Stimulated activated CD4-positive, alpha-beta T cell treated with anti-CD3 and anti-CD28 coated beads, Interleukin-12 subunit alpha, Interleukin-12 subunit beta, amount 100 ng/mL, for 24 hours (primary cell): Measurements from ENCODE around the gene PSMB7.

Source experiments
- DNase-seq, 2 experiments: peaks; one replicate each; pipeline ENCODE4 v3.0.0-alpha.2; 2020; ENCODE audit warnings: low read depth in 2 of 2

The PSMB7 gene

DNA sequence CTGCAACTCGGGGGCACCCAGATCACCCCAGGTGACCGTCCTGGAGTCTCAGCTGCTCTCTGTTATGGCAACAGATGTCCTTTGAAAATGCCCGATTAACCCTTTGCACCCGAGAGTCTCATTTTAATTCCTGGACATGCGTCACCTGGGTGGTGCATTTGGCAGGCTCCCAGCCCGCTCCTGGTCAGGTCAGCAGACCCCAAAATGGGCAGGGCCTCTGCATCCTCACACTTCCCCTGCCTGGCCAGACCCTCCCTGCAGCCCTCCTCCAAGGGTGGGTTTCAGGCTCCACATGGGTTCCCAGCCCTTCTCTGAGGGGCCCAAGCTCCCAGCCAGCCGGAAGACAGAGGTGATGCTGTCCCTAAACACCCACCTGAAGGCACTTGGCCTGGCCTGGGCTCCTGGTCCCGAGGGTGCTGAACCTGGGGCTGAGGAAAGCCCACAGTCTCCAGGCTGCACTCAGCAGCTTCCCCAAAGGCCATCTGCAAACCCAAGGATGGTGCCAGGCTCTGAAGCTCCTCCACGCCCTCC is 69.4 kb downstream of the PSMB7 start:
- no peak for DNase-seq

- no peak for DNase-seq
Observed at GRCh38 chr9:124345063-124345462, 70.2 kb downstream of the PSMB7 start.

GRCh38 chr9:124344291-124345050 is 70.8 kb downstream of the PSMB7 start:
- DNase-seq = no peak

DNA sequence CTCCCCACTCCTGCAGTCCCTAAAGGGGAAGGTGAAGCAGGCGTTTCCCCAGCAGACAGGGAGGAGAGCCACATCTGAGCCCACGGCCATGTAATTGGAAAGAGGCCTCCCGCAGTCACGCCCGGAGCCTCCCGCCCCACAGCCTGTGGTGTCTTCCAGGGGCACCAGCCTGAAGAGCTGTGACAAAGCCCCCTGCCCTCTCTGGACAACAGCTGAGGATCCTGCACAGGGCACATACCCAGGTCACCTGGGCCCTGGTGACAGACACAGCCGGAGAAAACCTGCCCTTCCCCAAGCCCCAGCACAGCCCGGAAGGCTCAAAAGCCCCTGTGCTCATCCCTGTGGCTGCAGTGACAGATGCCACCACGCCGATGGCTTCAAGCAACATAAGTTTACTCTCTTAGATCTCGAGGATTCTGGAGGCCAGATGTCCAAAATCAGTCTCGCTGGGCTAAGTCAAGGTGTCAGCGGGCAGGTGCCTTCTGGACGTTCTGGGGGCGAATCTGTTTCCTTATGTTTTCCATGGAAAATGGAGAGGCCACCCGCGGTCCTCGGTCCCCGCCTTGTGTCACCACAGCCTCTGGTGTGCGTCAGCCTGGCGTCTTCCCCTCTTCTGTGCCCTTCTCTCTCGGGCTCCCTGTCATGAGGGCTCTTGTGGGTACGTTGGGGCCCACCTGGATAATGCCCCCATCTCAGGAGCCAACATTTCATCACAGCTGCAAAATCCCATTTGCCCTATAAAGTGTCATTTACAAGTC is 71.5 kb downstream of the PSMB7 start:
- no peak for DNase-seq

DNA sequence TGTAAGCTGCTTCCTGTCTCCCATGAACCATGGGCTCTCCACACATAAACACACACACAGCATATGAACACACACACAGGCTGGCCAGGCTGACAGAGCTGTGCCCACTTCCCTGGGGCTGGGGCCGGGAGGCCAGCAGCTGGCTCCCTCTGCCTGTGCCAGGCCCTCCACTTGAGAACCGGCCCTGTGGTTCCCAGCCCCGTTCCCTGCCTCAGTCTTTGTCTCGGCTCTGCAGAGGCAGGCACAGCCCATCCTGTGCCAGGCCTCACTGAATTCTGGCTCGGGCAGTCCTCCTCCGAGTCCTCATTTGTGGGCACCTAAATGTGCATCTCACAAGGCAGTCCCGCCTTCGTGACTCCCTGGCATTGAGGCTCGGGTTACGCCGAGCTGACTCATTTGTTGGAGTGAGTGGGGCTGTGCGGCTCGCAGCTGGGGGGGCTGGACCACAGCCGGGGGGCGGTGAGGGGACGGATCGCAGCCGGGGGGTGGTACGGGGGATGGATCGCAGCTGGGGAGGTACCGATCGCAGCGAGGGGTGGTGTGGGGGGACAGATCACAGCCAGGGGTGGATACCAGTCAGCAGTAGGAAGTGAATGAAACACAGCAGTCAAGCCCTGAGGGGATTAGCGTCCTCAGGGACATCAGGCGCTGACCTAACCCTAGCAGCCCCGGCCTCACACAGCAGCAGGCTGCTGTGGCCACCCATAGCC is 72.3 kb downstream of the PSMB7 start:
- DNase-seq = no peak

DNA sequence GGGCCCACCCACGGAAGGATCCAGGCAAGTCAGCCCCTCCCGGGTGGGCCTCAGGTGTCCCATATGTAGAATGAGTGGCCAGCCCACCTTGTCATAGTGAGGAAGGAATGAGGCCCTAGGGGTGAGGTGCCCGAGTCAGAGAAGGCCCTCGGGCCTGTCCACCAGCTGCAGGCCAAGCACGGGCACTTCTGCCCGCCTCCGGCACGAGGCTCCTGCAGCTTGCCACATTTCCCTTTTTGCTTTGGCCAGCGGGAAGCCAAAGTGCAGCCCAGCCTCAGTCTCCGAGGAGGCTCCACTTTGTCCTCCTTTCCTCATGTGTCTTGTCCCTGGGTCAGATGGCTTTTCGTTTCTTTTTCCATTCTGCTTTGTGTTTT is 72.9 kb downstream of the PSMB7 start:
- no peak for DNase-seq

DNA sequence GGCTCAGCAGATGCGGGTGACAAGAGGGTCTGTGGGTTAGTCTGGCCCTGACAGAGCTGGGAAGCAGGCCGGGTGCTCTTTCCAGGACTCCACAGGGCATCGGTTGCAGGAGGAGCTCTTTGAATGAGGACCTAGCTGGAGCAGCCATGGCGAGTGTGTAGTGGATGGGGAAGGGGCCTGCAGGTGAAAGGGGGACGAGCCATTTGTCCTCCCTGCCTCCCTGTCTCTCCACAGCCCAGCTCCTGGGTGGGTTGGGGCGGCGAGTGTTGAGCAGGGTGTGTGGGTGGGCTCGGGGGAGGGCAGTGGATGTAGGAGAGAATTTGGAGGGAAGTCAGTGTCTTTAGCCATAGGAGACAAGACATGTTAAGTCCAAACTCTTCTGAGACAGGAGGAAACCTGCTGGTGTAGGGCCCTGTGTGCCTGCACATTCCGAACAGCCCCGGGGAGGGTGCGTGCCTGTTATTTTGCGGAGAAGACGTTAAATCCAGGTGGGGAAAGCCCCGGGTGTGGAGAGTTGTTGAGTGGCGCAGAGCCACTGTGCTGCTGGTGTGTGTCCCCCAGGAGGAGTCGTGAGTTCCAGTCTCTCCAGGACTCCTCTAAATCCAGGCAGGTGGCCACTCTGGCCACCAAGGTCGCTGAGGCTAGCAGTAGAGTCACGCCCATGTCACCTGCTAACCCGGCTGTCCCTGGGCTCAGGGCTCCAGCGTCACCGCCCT is 73.6 kb downstream of the PSMB7 start:
- no peak for DNase-seq

DNA sequence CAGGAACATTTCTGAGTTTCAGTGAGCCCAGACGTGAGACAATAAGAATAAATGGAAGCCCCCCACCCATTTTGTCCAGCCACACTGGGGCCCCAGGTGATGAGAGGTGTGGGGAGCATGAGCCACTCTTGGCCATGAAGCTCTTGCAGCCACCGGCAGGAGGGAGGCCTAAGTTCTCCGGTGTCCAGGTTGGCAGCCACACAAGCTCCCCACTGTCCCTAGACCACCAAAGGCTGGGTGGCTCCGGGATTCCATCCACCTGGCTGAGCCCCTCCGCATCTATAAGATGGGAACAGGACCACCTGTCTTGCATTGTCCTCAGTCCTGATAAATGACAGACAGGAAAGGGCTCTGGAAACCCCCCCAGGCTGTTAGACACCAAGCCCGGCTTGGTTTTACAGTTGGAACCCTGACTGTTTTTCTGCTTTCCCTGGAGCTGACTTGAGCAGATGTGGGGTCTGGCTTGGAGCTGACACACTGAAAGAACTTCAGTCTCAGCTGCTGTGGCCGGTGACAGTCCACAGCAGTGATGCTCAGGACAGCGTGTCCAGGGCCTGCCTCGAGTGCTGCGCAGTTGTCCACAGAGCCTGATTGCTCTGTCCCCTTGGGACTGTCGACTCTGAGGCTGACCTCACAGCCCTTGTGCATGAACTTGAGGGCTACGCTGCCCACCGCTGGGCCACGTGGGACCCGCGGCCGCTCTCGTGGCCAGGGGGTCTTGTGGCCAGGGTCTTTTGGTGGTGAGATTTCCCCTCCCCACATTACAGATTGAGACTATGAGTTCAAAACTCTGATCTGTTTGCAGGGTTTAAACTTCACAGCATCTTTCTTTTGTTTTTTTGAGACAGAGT is 74.8 kb downstream of the PSMB7 start:
- no peak for DNase-seq

- no peak for DNase-seq
Observed at GRCh38 chr9:124339603-124340146, 75.6 kb downstream of the PSMB7 start.

DNA sequence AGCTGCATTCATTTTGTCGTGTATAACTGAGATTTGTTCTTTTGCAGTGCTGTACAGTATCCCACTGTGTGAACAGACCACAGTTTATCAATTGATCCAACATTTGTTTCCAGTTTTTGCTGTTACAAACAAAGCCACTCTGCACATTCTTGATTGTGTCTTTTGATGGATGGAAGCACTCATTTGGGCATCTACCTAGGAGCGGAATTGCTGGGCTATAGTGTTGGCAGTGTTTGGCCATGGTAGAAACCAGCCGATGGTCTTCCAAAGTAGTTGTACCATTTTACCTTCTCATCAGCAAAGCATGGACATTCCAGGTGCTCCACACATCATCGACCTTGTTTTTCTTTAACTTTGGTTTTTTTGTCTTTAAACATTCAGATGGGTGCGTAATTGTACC is 77.7 kb downstream of the PSMB7 start:
- DNase-seq = no peak

DNA sequence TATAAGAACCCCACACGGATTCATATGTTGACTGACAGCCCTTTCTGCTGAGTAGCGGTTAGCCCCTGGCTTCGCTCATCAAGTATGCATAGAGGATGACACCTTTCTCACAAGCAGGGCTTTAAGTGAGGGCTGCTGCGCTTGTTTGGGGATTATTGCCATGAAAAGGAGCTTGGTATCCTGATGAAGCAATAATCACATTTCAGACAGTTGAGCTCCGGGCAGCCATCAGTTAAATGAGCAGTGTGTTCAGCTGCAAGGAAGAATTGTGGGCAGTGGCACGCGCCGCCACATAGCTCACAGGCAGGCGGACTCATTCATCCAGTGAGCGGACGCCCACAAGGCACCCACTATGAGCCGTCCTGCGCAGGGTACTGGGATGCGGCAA is 79.9 kb downstream of the PSMB7 start:
- DNase-seq = no peak

DNA sequence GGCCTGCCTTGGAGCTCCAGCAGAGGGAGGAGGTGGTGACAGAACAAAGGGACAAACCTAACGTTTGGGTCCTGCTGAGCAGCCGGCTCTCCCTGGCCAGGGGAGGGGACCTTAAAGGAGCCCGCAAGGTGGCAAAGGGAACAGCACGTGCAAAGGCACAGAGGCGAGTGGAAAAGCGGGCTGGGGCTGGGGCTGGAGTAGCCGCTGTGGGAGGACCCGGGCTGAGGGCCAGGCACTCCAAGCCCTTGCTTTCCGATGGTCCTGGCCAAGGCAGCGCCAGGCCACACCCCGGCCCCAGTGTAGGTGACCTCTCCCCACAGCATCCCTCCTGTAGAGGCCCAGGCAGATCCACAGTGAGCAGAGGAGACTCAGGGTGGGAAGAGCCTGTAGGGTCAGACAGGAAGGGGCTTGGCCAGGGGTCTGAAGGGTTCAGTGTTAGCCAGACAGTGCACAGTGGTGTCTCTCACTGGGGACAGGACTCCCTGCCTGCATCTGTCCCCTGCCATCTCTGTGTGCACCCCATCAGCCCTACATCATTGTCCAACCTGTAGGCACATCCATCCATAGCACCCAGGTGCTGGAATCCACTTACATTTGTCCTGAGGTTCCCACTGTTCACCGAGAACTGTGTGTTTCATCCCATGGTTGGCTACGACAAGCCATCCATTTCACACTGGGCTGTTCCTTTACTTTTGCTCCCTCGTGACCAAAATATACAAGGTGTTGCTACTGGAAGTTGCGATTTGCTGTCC is 80.5 kb downstream of the PSMB7 start:
- no peak for DNase-seq

- DNase-seq = no peak
Observed at GRCh38 chr9:124333203-124333579, 82.1 kb downstream of the PSMB7 start.

DNA sequence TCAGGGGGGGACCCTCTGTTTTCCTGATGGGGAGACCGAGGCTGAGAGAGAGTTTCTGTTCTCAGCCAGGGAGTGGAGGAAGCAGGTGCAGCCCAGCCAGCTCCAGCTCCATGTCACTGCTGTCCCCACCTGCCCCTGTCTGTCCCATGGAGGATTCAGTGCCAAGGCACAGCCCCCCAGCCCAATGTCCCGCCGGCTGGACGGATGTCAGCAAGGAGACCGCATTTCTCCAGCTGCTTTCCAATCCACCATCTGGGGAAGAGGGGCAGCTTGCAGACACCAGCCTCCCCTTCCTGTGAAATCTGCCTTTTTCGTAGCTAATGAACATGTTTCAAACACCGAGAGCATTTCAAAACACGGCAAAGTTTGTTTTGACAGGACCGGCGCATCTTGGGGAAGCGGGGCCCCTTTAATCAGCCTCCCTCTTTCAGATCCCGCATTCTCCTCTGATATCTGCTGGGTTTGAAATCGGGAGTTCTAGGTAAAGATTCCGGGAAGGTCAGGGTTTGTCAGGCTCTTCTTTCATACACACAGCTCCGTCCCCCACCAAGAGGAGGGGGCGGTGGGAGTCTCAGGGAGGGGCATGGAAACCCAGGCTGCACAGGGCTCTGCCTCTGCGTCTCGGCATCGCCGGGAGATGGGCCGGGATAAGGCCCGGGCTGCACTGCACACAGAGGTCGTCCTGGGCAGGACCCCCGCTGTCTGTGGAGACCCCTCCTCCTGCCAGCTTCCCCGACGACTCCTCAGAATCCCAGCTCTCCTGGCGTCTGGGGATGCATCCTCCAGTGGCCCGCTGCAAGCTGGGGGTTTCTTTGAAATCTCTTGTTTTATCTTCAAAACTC is 82.7 kb downstream of the PSMB7 start:
- DNase-seq = no peak

DNA sequence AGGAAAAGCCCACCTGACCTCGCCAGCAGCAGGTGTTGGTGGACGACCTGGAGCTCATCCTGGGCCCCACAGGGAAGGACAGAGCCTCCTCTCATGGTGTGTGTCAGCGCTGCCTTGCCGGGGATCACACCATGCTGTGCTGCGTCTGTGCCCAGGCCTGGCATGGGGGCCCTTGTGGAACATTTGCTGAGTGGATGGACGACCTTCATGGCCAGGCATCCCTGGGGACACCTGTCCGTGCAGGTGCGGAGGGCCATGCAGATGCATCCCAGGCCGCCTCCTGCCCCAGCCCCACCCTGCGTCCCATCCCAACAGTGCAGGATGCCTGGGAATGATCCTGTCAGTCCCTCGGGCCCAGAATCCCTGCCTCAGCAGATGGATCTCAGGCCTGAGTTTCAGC is 83.7 kb downstream of the PSMB7 start:
- no peak for DNase-seq

DNA sequence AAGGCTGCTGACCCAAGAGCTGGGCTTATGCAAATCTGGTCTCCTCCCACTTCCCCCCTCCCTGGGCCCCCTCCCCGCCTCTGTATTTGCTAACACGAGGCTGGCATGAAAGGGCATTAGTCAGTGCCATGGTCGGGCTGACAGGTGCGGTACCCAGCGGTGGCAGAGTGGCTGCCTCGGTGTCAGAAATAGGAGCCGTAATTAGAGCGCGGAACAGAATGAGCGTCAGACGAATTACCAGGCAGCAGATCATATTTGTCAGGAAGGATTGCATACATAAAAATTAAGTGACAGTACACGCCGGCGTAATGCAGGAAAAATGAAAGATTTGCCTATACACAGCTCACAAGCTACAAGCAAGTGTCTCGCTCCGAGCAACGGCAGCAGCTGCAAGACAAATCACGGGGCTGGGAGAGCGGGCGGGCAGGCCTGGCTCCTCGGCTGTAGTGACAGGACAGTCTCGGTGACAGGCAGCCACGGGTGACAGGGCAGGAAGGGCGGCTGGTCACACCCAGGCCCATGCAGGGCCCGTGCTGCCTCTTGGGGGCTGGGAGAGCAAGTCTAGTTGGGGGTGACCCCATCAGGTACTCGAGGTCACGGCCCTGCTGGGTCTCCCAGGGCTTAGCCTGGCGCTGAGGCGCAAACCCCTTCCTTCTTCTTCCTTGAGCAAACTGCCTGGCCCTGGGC is 85.1 kb downstream of the PSMB7 start:
- no peak for DNase-seq

DNA sequence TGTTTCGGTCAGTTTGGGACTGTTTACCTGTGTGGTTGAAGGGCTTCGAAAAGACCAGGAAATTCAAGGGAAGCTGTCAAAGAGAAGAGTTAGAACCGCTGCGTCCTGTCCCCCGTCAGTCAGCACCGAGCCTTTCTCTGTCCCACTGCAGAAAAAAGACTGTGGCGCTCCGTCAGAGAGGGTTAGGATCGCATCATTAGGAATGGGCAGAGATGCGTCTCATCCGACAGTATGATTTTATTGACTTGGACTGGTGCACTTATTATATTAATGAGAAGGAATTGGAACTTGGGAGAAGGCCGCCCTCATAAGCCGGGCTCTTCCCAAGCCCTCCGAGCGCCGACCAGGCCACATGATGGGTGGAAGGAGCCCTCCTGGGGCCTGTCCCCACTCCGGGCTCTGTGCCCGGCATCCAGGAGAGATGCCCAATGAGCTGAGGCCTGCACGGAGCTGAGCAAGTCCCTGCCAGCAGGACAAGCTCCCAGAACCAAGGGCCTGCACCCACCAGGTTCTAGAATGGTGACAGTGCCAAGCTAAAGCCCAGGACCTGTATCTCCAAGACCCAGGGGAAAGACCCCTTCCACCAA is 85.9 kb downstream of the PSMB7 start:
- no peak for DNase-seq

GRCh38 chr9:124328285-124328684 is 87.0 kb downstream of the PSMB7 start:
- no peak for DNase-seq
